ENCODE measurements around the gene LAIR1. TPM values are rescaled to one million over a fixed set of nuclear protein-coding genes. Genes with fewer than 3 reads are reported as not detected.

The LAIR1 gene
- total RNA-seq, 4 donors from 2014 or later: 3.1 to 14.5 (median 8.7) TPM

GRCh38 chr19:54408456-54409026 lies 43.8 kb upstream of the LAIR1 start:
- Histone ChIP-seq H3K27me3 (no peaks in the 10 kb centered on the region), H3K9me3 (no peaks in the 10 kb centered on the region), H3K36me3 (no peaks in the 10 kb centered on the region), H3K4me1 (no peaks in the 10 kb centered on the region), H3K4me3 (replicated peaks in 1 of 3) (no peak overlapping the region), H3K27ac (no peak overlapping the region)
- no peak for DNase-seq
- intact Hi-C loops (cut with DNase I): no loop called here
- 81 to 84% methylated on average over 9 of the region's 9 CpGs for WGBS, 2 donors
- no peak for TF ChIP-seq POLR2A (IDR thresholded peaks at IDR 0.05)
- TF ChIP-seq CTCF (IDR thresholded peaks at IDR 0.05): no peak

- no peak overlapping the region for H3K27ac ChIP-seq
- WGBS, 2 donors: 85 to 90% methylated on average over 7 of the region's 7 CpGs
- no peaks in the 10 kb centered on the region for H3K36me3 ChIP-seq
- H3K4me1 ChIP-seq: no peaks in the 10 kb centered on the region
- no peaks in the 10 kb centered on the region for H3K9me3 ChIP-seq
- no peaks in the 10 kb centered on the region for H3K27me3 ChIP-seq
- no peak overlapping the region for H3K4me3 ChIP-seq (replicated peaks in 1 of 3)
- DNase-seq: no peak
- intact Hi-C loops (cut with DNase I): no loop called here
- TF ChIP-seq POLR2A (IDR thresholded peaks at IDR 0.05) (no peak), CTCF (IDR thresholded peaks at IDR 0.05) (no peak)
Observed at GRCh38 chr19:54407780-54408179, 43.0 kb upstream of the LAIR1 start.

GRCh38 chr19:54405628-54406027 lies 40.9 kb upstream of the LAIR1 start:
- intact Hi-C loops (cut with DNase I): no loop called here
- no peak overlapping the region for H3K4me3 ChIP-seq (replicated peaks in 1 of 3)

GRCh38 chr19:54403054-54403453 lies 38.3 kb upstream of the LAIR1 start:
- intact Hi-C loops (cut with DNase I): no loop called here
- no peaks in the 10 kb centered on the region for H3K9me3 ChIP-seq
- no peak overlapping the region for H3K4me3 ChIP-seq (replicated peaks in 1 of 3)
- no peak for DNase-seq
- H3K27me3 ChIP-seq: no peaks in the 10 kb centered on the region
- no peaks in the 10 kb centered on the region for H3K36me3 ChIP-seq
- H3K27ac ChIP-seq: no peak overlapping the region
- 84 to 94% methylated on average over 8 of the region's 8 CpGs for WGBS, 2 donors
- no peaks in the 10 kb centered on the region for H3K4me1 ChIP-seq
- TF ChIP-seq POLR2A (IDR thresholded peaks at IDR 0.05): no peak
- TF ChIP-seq CTCF (IDR thresholded peaks at IDR 0.05): no peak

More at GRCh38 chr19:54405628-54406027, 40.9 kb upstream of the LAIR1 start:
- no peak for DNase-seq
- no peaks in the 10 kb centered on the region for H3K4me1 ChIP-seq
- H3K9me3 ChIP-seq: no peaks in the 10 kb centered on the region
- H3K36me3 ChIP-seq: no peaks in the 10 kb centered on the region
- no peak overlapping the region for H3K27ac ChIP-seq
- TF ChIP-seq POLR2A (IDR thresholded peaks at IDR 0.05) (no peak), CTCF (IDR thresholded peaks at IDR 0.05) (no peak)
- no peaks in the 10 kb centered on the region for H3K27me3 ChIP-seq

- WGBS, 2 donors: 85 to 89% methylated on average over 6 of the region's 6 CpGs
- Histone ChIP-seq H3K36me3 (no peaks in the 10 kb centered on the region), H3K9me3 (no peaks in the 10 kb centered on the region), H3K27ac (no peak overlapping the region), H3K4me3 (replicated peaks in 1 of 3) (no peak overlapping the region), H3K27me3 (no peaks in the 10 kb centered on the region), H3K4me1 (no peaks in the 10 kb centered on the region)
- intact Hi-C loops (cut with DNase I): no loop called here
- DNase-seq: no peak
- TF ChIP-seq POLR2A (IDR thresholded peaks at IDR 0.05) (no peak), CTCF (IDR thresholded peaks at IDR 0.05) (no peak)
Observed at GRCh38 chr19:54400913-54401312, 36.2 kb upstream of the LAIR1 start.
